Testis (tissue), 3 donors: ENCODE results near the gene PIGS. TPM values are rescaled to one million over a fixed set of nuclear protein-coding genes. Genes with fewer than 3 reads are reported as not detected.

Experiments
- DNase-seq: peaks from one replicate; pipeline ENCODE4 v3.0.0-alpha.2; 2019
- H3K27ac ChIP-seq, 2 donors: fragments of 200-600 bp; sonication (generic); one replicate each; pipeline ENCODE4 v1.5.1; 2019
- H3K27me3 ChIP-seq: fragments of 200-600 bp; sonication (generic); one replicate; pipeline ENCODE4 v1.5.1; 2019
- H3K36me3 ChIP-seq: fragments of 200-600 bp; sonication (generic); one replicate; pipeline ENCODE4 v1.5.1; 2017; ENCODE audit warnings: low read depth; ENCODE audit errors: missing control alignments
- H3K4me1 ChIP-seq: fragments of 200-600 bp; sonication (generic); one replicate; pipeline ENCODE4 v1.5.1; 2019
- H3K4me3 ChIP-seq, 2 donors: fragments of 200-600 bp; sonication (generic); one replicate each; pipeline ENCODE4 v1.5.1; 2017 to 2019
- H3K9me3 ChIP-seq: fragments of 200-600 bp; sonication (generic); one replicate; pipeline ENCODE4 v1.5.1; 2017
- CTCF ChIP-seq, 3 experiments: fragments of 450-650 bp in 2 of 3; fragments of 200-600 bp in 1 of 3; sonication (generic) in 1 of 3; IDR thresholded peaks; one replicate each; pipeline ENCODE4 v1.5.1; 2016 to 2019; ENCODE audit warnings: antibody characterized with exemption in 3 of 3, mild to moderate bottlenecking in 2 of 3, moderate library complexity in 1 of 3
- POLR2A ChIP-seq: fragments of 450-650 bp; IDR thresholded peaks from one replicate; pipeline ENCODE4 v1.6.1; 2017; ENCODE audit warnings: antibody characterized with exemption, mild to moderate bottlenecking, moderate library complexity
- WGBS, 2 donors: methylation state at CpG; one replicate each; pipeline ENCODE4 v1.1.5; 2018; 5-methylcytosine and 5-hydroxymethylcytosine counted together
- intact Hi-C: fragments of 100-400 bp; cut with DNase I; formaldehyde crosslinking; loops from one replicate; pipeline ENCODE4 v1.15.1; 2023; ENCODE audit warnings: low total_unique reads
- polyA plus RNA-seq: library from polyadenylated mRNA; stranded (reverse); fragments of 350-450 nt; fragmentation: Illumina TruSeq; extraction: RNeasy Lipid Tissue Mini Kit (QIAGEN cat#74804); gene quantifications from one replicate; pipeline ENCODE4 v1.2.3, GENCODE V29; 2014; ENCODE audit warnings: low read depth, low replicate concordance; ENCODE audit not compliant: insufficient read depth
- total RNA-seq, 2 donors: library from RNA; depleted of rRNA; stranded (reverse); fragments of >200 nt; gene quantifications; one replicate each; pipeline ENCODE4 v1.2.3, GENCODE V29; 2016

Gene PIGS
- total and polyA plus RNA-seq, 3 donors from 2014 or later: 57.7 to 124 (median 92.4) TPM

- no peak for TF ChIP-seq POLR2A
- TF ChIP-seq CTCF (IDR thresholded peaks at IDR 0.05): no peak
- Histone ChIP-seq H3K27me3 (no peaks in the 10 kb centered on the region), H3K9me3 (no peaks in the 10 kb centered on the region), H3K36me3 (no peaks in the 10 kb centered on the region), H3K4me1 (peaks cover 19% of the 10 kb centered on the region), H3K27ac (no peak overlapping the region), H3K4me3 (no peak overlapping the region)
- WGBS, 2 donors: 95 to 97% methylated on average over 1 of the region's 1 CpG
- intact Hi-C loops: no loop called here
- DNase-seq: no peak
These were observed 1.9 kb downstream of the PIGS start for GRCh38 chr17:28569446-28569845.

- H3K4me1 ChIP-seq: peaks cover 17% of the 10 kb centered on the region
- no peak overlapping the region for H3K27ac ChIP-seq
- no peaks in the 10 kb centered on the region for H3K9me3 ChIP-seq
- no peak for DNase-seq
- H3K4me3 ChIP-seq: no peak overlapping the region
- no peaks in the 10 kb centered on the region for H3K36me3 ChIP-seq
- no peaks in the 10 kb centered on the region for H3K27me3 ChIP-seq
- TF ChIP-seq POLR2A (no peak), CTCF (IDR thresholded peaks at IDR 0.05) (no peak)
- intact Hi-C loops: no loop called here
- 85 to 87% methylated on average over 3 of the region's 3 CpGs for WGBS, 2 donors
These were observed 3.7 kb downstream of the PIGS start for GRCh38 chr17:28567604-28568003.

- H3K36me3 ChIP-seq: no peaks in the 10 kb centered on the region
- intact Hi-C loops: no loop called here
- no peak for TF ChIP-seq POLR2A
- no peak for TF ChIP-seq CTCF (IDR thresholded peaks at IDR 0.05)
- H3K4me3 ChIP-seq: no peak overlapping the region
- no peaks in the 10 kb centered on the region for H3K27me3 ChIP-seq
- no peaks in the 10 kb centered on the region for H3K9me3 ChIP-seq
- WGBS, 2 donors: 74 to 90% methylated on average over 3 of the region's 3 CpGs
- H3K27ac ChIP-seq: no peak overlapping the region
- peaks cover 6% of the 10 kb centered on the region for H3K4me1 ChIP-seq
- DNase-seq: no peak
These were observed 7.8 kb downstream of the PIGS start for GRCh38 chr17:28563475-28563874.

- intact Hi-C loops: no loop called here
- TF ChIP-seq POLR2A (no peak), CTCF (IDR thresholded peaks at IDR 0.05) (no peak)
- Histone ChIP-seq H3K36me3 (no peaks in the 10 kb centered on the region), H3K27me3 (no peaks in the 10 kb centered on the region), H3K27ac (no peak overlapping the region), H3K9me3 (no peaks in the 10 kb centered on the region), H3K4me3 (no peak overlapping the region), H3K4me1 (peaks cover 17% of the 10 kb centered on the region)
- WGBS, 2 donors: 93 to 96% methylated on average over 3 of the region's 3 CpGs
- DNase-seq: no peak
These were observed 16.3 kb downstream of the PIGS start for GRCh38 chr17:28555022-28555421.

GRCh38 chr17:28554565-28554964 lies 16.8 kb downstream of the PIGS start:
- no peak overlapping the region for H3K27ac ChIP-seq
- WGBS, 2 donors: 79 to 90% methylated on average over 4 to 6 of the region's 6 CpGs
- no peak overlapping the region for H3K4me3 ChIP-seq
- intact Hi-C loops: no loop called here
- TF ChIP-seq CTCF (IDR thresholded peaks at IDR 0.05) (no peak), POLR2A (no peak)
- no peaks in the 10 kb centered on the region for H3K9me3 ChIP-seq
- H3K27me3 ChIP-seq: no peaks in the 10 kb centered on the region
- peaks cover 21% of the 10 kb centered on the region for H3K4me1 ChIP-seq
- no peaks in the 10 kb centered on the region for H3K36me3 ChIP-seq
- DNase-seq: no peak
